ENCODE results near the gene RUFY1. TPM values are rescaled to one million over a fixed set of nuclear protein-coding genes. Genes with fewer than 3 reads are reported as not detected.

The RUFY1 gene
- total RNA-seq, 1 experiment from 2014 or later: 45.7 TPM

DNA sequence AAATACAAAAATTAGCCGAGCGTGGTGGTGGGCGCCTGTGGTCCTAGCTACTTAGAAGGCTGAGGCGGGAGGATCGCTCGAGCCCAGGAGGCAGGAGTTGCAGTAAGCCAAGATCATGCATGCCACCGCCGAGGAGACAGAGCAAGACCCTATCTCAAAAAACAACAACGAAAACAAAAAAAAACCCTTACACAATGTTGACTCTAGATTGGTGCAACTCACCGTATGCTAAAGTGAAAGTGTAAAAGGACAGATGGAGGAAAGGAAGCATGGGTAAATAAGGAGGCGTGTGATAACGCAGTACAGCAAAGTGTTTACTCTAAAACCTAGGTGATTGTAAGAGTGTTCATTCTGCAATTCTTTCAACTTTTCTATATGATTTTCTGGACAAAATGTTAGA lies 15.9 kb upstream of the RUFY1 start:
- Histone ChIP-seq H3K79me1 (ENCODE audit: insufficient read depth, low read depth, low read length, poor library complexity, severe bottlenecking) (no peaks in the 10 kb centered on the region), H3K79me2 (ENCODE audit: insufficient read depth, low read length) (no peaks in the 10 kb centered on the region), H3K9ac (ENCODE audit: extremely low read depth, insufficient read length, low read length) (no peak overlapping the region), H4K91ac (ENCODE audit: insufficient read length, low read depth, low read length) (no peak overlapping the region), H3K27ac (ENCODE audit: insufficient read length, low read depth, low read length) (no peak overlapping the region), H3K56ac (ENCODE audit: insufficient read length, low read depth, low read length) (no peak overlapping the region), H3T11ph (ENCODE audit: low read length) (no peak overlapping the region), H4K5ac (ENCODE audit: insufficient read length, low read depth, low read length) (no peak overlapping the region), H3K18ac (ENCODE audit: insufficient read length, low read depth, low read length) (no peak overlapping the region), H3K23ac (ENCODE audit: insufficient read length, low read depth, low read length) (no peak overlapping the region), H4K20me1 (ENCODE audit: control insufficient read depth, insufficient read depth, insufficient read length) (no peaks in the 10 kb centered on the region), H3K4me2 (ENCODE audit: insufficient read depth, insufficient read length, low read length) (no peak overlapping the region), H3K23me2 (ENCODE audit: insufficient read length, low read depth, low read length, poor library complexity, severe bottlenecking) (no peaks in the 10 kb centered on the region), H2AK5ac (ENCODE audit: insufficient read length, low read length) (no peak overlapping the region), H2BK5ac (ENCODE audit: insufficient read length, low read length) (no peak overlapping the region), H3K14ac (ENCODE audit: insufficient read depth, low read length) (no peak overlapping the region), H4K8ac (replicated peaks; ENCODE audit: insufficient read length, low read depth, low read length) (no peak overlapping the region), H3K4me1 (ENCODE audit: insufficient read depth, low read length) (no peaks in the 10 kb centered on the region), H3K4ac (ENCODE audit: low read depth, low read length) (no peak overlapping the region), H2BK15ac (ENCODE audit: low read depth, low read length) (no peak overlapping the region), H3K9me3 (ENCODE audit: control insufficient read depth, low read depth, low read length) (no peaks in the 10 kb centered on the region), H2AFZ (ENCODE audit: low read length) (no peak overlapping the region), H2BK12ac (ENCODE audit: insufficient read length, low read depth, low read length) (no peak overlapping the region), H2BK120ac (ENCODE audit: low read depth, low read length, poor library complexity, severe bottlenecking) (no peak overlapping the region), H2BK20ac (ENCODE audit: low read depth, low read length, poor library complexity, severe bottlenecking) (no peak overlapping the region), H3K27me3 (ENCODE audit: insufficient read depth, low read length) (no peaks in the 10 kb centered on the region)
- H3K4me1 Mint-ChIP-seq: peaks cover 6 to 14% of the 10 kb centered on the region in 2 experiments; a peak in 3 of 4 replicates
- no peaks in the 10 kb centered on the region for H3K36me3 Mint-ChIP-seq (ENCODE audit: insufficient read depth in 1 of 3, low read depth in 3 of 3)
- no peaks in the 10 kb centered on the region for H3K9me3 Mint-ChIP-seq
- DNase-seq: no peak
- peaks cover 6% of the 10 kb centered on the region for H3K27me3 Mint-ChIP-seq (ENCODE audit: low read depth)
- WGBS (ENCODE audit: extremely low coverage, insufficient read length, low lambda C conversion rate): no CpG with 5 or more reads among the region's 12 CpGs
- no peak overlapping the region for H3K4me3 Mint-ChIP-seq
- H3K27ac Mint-ChIP-seq: no peak overlapping the region
- TF ChIP-seq, protein P1, sequence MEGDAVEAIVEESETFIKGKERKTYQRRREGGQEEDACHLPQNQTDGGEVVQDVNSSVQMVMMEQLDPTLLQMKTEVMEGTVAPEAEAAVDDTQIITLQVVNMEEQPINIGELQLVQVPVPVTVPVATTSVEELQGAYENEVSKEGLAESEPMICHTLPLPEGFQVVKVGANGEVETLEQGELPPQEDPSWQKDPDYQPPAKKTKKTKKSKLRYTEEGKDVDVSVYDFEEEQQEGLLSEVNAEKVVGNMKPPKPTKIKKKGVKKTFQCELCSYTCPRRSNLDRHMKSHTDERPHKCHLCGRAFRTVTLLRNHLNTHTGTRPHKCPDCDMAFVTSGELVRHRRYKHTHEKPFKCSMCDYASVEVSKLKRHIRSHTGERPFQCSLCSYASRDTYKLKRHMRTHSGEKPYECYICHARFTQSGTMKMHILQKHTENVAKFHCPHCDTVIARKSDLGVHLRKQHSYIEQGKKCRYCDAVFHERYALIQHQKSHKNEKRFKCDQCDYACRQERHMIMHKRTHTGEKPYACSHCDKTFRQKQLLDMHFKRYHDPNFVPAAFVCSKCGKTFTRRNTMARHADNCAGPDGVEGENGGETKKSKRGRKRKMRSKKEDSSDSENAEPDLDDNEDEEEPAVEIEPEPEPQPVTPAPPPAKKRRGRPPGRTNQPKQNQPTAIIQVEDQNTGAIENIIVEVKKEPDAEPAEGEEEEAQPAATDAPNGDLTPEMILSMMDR (conservative IDR thresholded peaks at IDR 0.05): no peak

Measured in H9 (cell line).